H9 (cell line): ENCODE results near the gene PBX1. TPM values are rescaled to one million over a fixed set of nuclear protein-coding genes. Genes with fewer than 3 reads are reported as not detected.

Experiments
- DNase-seq: peaks from one replicate; pipeline ENCODE4 v3.0.0-alpha.2; 2017
- H2AFZ ChIP-seq: one replicate; pipeline ENCODE4 v1.6.1; 2013; ENCODE audit warnings: mild to moderate bottlenecking, low read length, control low read depth, moderate library complexity
- H2AK5ac ChIP-seq: 2 replicates; pipeline ENCODE4 v1.6.1; 2013; ENCODE audit warnings: low read length, control low read depth, mixed read lengths; ENCODE audit not compliant: insufficient read length
- H2BK120ac ChIP-seq: one replicate; pipeline ENCODE4 v1.6.1; 2013; ENCODE audit warnings: low read depth, mild to moderate bottlenecking, low read length, control low read depth, inconsistent platforms; ENCODE audit not compliant: poor library complexity, severe bottlenecking
- H2BK12ac ChIP-seq: 2 replicates; pipeline ENCODE4 v1.6.1; 2013; ENCODE audit warnings: low read length, control low read depth, mixed read lengths, low read depth; ENCODE audit not compliant: insufficient read length
- H2BK15ac ChIP-seq: 2 replicates; pipeline ENCODE4 v1.6.1; 2013; ENCODE audit warnings: low read depth, low read length, control low read depth
- H2BK20ac ChIP-seq: one replicate; pipeline ENCODE4 v1.6.1; 2013; ENCODE audit warnings: low read depth, mild to moderate bottlenecking, low read length, control low read depth, inconsistent platforms; ENCODE audit not compliant: poor library complexity, severe bottlenecking
- H2BK5ac ChIP-seq: 2 replicates; pipeline ENCODE4 v1.6.1; 2013; ENCODE audit warnings: low read length, control low read depth, mixed read lengths; ENCODE audit not compliant: insufficient read length
- H3K14ac ChIP-seq: 2 replicates; pipeline ENCODE4 v1.6.1; 2013; ENCODE audit warnings: low read length, control low read depth; ENCODE audit not compliant: insufficient read depth
- H3K18ac ChIP-seq: 2 replicates; pipeline ENCODE4 v1.6.1; 2013; ENCODE audit warnings: low read depth, mild to moderate bottlenecking, mixed read lengths, low read length, control low read depth; ENCODE audit not compliant: insufficient read length
- H3K23ac ChIP-seq: 2 replicates; pipeline ENCODE4 v1.6.1; 2013; ENCODE audit warnings: low read length, control low read depth, mixed read lengths, low read depth; ENCODE audit not compliant: insufficient read length
- H3K23me2 ChIP-seq: 2 replicates; pipeline ENCODE4 v1.6.1; 2013; ENCODE audit warnings: low read depth, mild to moderate bottlenecking, mixed read lengths, low read length, control low read depth; ENCODE audit not compliant: insufficient read length, poor library complexity, severe bottlenecking
- H3K27ac ChIP-seq: 2 replicates; pipeline ENCODE4 v1.5.1; 2013; ENCODE audit warnings: low read length, control low read depth, mixed read lengths, low read depth; ENCODE audit not compliant: insufficient read length
- H3K27me3 ChIP-seq: 2 replicates; pipeline ENCODE4 v1.6.1; 2013; ENCODE audit warnings: low read length, control low read depth, inconsistent platforms; ENCODE audit not compliant: insufficient read depth
- H3K4ac ChIP-seq: 2 replicates; pipeline ENCODE4 v1.6.1; 2013; ENCODE audit warnings: low read depth, mild to moderate bottlenecking, control low read depth, inconsistent platforms, low read length, moderate library complexity
- H3K4me1 ChIP-seq: 2 replicates; pipeline ENCODE4 v1.6.1; 2013; ENCODE audit warnings: low read length, control low read depth, inconsistent platforms; ENCODE audit not compliant: insufficient read depth
- H3K4me2 ChIP-seq: 2 replicates; pipeline ENCODE4 v1.6.1; 2013; ENCODE audit warnings: low read length, control low read depth, mixed read lengths; ENCODE audit not compliant: insufficient read length, insufficient read depth
- H3K56ac ChIP-seq: 2 replicates; pipeline ENCODE4 v1.6.1; 2013; ENCODE audit warnings: low read depth, mild to moderate bottlenecking, mixed read lengths, low read length, control low read depth; ENCODE audit not compliant: insufficient read length
- H3K79me1 ChIP-seq: 2 replicates; pipeline ENCODE4 v1.6.1; 2013; ENCODE audit warnings: low read depth, mild to moderate bottlenecking, moderate library complexity, low read length, control low read depth, inconsistent platforms; ENCODE audit not compliant: insufficient read depth, poor library complexity, severe bottlenecking
- H3K79me2 ChIP-seq: 2 replicates; pipeline ENCODE4 v1.6.1; 2013; ENCODE audit warnings: low read length, control low read depth, inconsistent platforms; ENCODE audit not compliant: insufficient read depth
- H3K9ac ChIP-seq: 2 replicates; pipeline ENCODE4 v1.6.1; 2013; ENCODE audit warnings: low read length, control low read depth, mixed read lengths; ENCODE audit not compliant: insufficient read length; ENCODE audit errors: extremely low read depth
- H3K9me3 ChIP-seq: one replicate; pipeline ENCODE4 v1.6.1; 2013; ENCODE audit warnings: low read depth, low read length, inconsistent platforms; ENCODE audit not compliant: control insufficient read depth
- H3T11ph ChIP-seq: one replicate; pipeline ENCODE4 v1.6.1; 2013; ENCODE audit warnings: mild to moderate bottlenecking, low read length, control low read depth, inconsistent platforms
- H4K20me1 ChIP-seq: one replicate; pipeline ENCODE4 v1.6.1; 2013; ENCODE audit not compliant: control insufficient read depth, insufficient read length, insufficient read depth
- H4K5ac ChIP-seq: 2 replicates; pipeline ENCODE4 v1.6.1; 2013; ENCODE audit warnings: low read depth, mild to moderate bottlenecking, mixed read lengths, low read length, control low read depth; ENCODE audit not compliant: insufficient read length
- H4K8ac ChIP-seq: replicated peaks from 2 replicates; pipeline ENCODE4 v1.6.1; 2013; ENCODE audit warnings: low read length, control low read depth, mixed read lengths, low read depth; ENCODE audit not compliant: insufficient read length
- H4K91ac ChIP-seq: 2 replicates; pipeline ENCODE4 v1.6.1; 2013; ENCODE audit warnings: low read depth, mild to moderate bottlenecking, moderate library complexity, mixed read lengths, low read length, control low read depth; ENCODE audit not compliant: insufficient read length
- H3K27ac Mint-ChIP-seq, 3 experiments: 2 replicates in 2 of 3; 3 replicates in 1 of 3; pipeline ENCODE4 v1.8.0; 2020 to 2021; ENCODE audit warnings: mixed read lengths in 3 of 3, mild to moderate bottlenecking in 1 of 3, moderate library complexity in 1 of 3
- H3K27me3 Mint-ChIP-seq: 2 replicates; pipeline ENCODE4 v1.8.0; 2021; ENCODE audit warnings: low read depth, mild to moderate bottlenecking, moderate library complexity, mixed read lengths
- H3K36me3 Mint-ChIP-seq, 3 experiments: 2 replicates in 2 of 3; 3 replicates in 1 of 3; pipeline ENCODE4 v1.8.0; 2020 to 2021; ENCODE audit warnings: low read depth in 3 of 3, mixed read lengths in 3 of 3; ENCODE audit not compliant: insufficient read depth in 1 of 3
- H3K4me1 Mint-ChIP-seq, 2 experiments: 2 replicates each; pipeline ENCODE4 v1.8.0; 2020; ENCODE audit warnings: mixed read lengths in 2 of 2
- H3K4me3 Mint-ChIP-seq, 2 experiments: 2 replicates in 1 of 2; 3 replicates in 1 of 2; pipeline ENCODE4 v1.8.0; 2020 to 2021; ENCODE audit warnings: mild to moderate bottlenecking in 2 of 2, mixed read lengths in 2 of 2, moderate library complexity in 1 of 2
- H3K9me3 Mint-ChIP-seq, 2 experiments: 2 replicates in 1 of 2; 3 replicates in 1 of 2; pipeline ENCODE4 v1.8.0; 2020; ENCODE audit warnings: mild to moderate bottlenecking in 2 of 2, mixed read lengths in 2 of 2, moderate library complexity in 1 of 2
- CTCF ChIP-seq: fragments of 200-600 bp; sonication (generic); conservative IDR thresholded peaks from 3 replicates; pipeline ENCODE4 v1.8.0; 2021; ENCODE audit warnings: antibody characterized with exemption, mild to moderate bottlenecking
- WGBS: extraction: QIAGEN DNeasy Blood & Tissue Kit; methylation state at CpG from one replicate; pipeline ENCODE4 v1.1.7; 2013; ENCODE audit warnings: missing lambda C conversion rate, low lambda C conversion rate, mixed read lengths; ENCODE audit not compliant: insufficient read length; ENCODE audit errors: extremely low coverage; 5-methylcytosine and 5-hydroxymethylcytosine counted together
- total RNA-seq: library from RNA; stranded (reverse); gene quantifications from 2 replicates; pipeline ENCODE4 v1.2.1, GENCODE V29; 2021

PBX1 gene
- total RNA-seq, 1 experiment from 2014 or later = 142 TPM

GRCh38 chr1:164591858-164592257 lies 32.9 kb downstream of the PBX1 start:
- Histone ChIP-seq H4K20me1 (peaks cover 3% of the 10 kb centered on the region), H3K79me1 (peaks cover 9% of the 10 kb centered on the region), H3K18ac (no peak overlapping the region), H3K4me2 (no peak overlapping the region), H3K9ac (no peak overlapping the region), H2AK5ac (no peak overlapping the region), H3K27ac (no peak overlapping the region), H2BK12ac (no peak overlapping the region), H3K27me3 (no peaks in the 10 kb centered on the region), H3K23me2 (no peaks in the 10 kb centered on the region), H3K56ac (no peak overlapping the region), H3K4me1 (peaks cover 21% of the 10 kb centered on the region), H2BK15ac (no peak overlapping the region), H4K8ac (no peak overlapping the region), H2BK5ac (no peak overlapping the region), H3K9me3 (no peaks in the 10 kb centered on the region), H3K14ac (no peak overlapping the region), H4K91ac (no peak overlapping the region), H3K4ac (no peak overlapping the region), H3T11ph (no peak overlapping the region), H2BK120ac (no peak overlapping the region), H3K79me2 (peaks cover 27% of the 10 kb centered on the region; the same call in 1 of the 2 replicates), H2AFZ (no peak overlapping the region), H2BK20ac (no peak overlapping the region), H3K23ac (no peak overlapping the region), H4K5ac (no peak overlapping the region)
- Mint-ChIP-seq H3K4me3 (peak overlapping the region in 1 of 2 experiments; percentile 59; a peak in 3 of 5 replicates), H3K36me3 (peaks cover 4 to 23% (median 22%) of the 10 kb centered on the region in 3 experiments; a peak in 6 of 7 replicates), H3K9me3 (no peaks in the 10 kb centered on the region), H3K27ac (peak overlapping the region; percentile 64 to 97 (median 82)), H3K27me3 (no peaks in the 10 kb centered on the region), H3K4me1 (peaks cover 75 to 88% of the 10 kb centered on the region in 2 experiments)
- TF ChIP-seq CTCF = no peak
- no peak for DNase-seq
- no CpG with 5 or more reads among the region's 1 CpG for WGBS
